OCI-LY7 (cell line): ENCODE results near the gene PKHD1. TPM values are rescaled to one million over a fixed set of nuclear protein-coding genes. Genes with fewer than 3 reads are reported as not detected.

Experiments used
- BruUV-seq: library from RNA; stranded (reverse); fragments of 400-500 nt; replicated peaks from 2 replicates; lab custom pipeline; 2021; lab: Mats Ljungman, UMichigan
- CTCF ChIA-PET: fragments of 300-600 bp; sonication (Branson Sonifier 250); formaldehyde crosslinking; loops from one replicate; lab custom pipeline; 2022; ENCODE audit warnings: antibody characterized with exemption; ENCODE audit not compliant: unreplicated experiment; lab: Charles Lee
- POLR2A ChIA-PET: fragments of 300-600 bp; sonication (Branson Sonifier 250); formaldehyde crosslinking; loops from one replicate; lab custom pipeline; 2022; ENCODE audit warnings: antibody characterized with exemption; lab: Charles Lee
- DNase-seq: peaks from one replicate; pipeline ENCODE4 v3.0.0-alpha.2; 2015; ENCODE audit warnings: low spot score
- H2AFZ ChIP-seq: fragments of 200-600 bp; sonication (generic), shearing (Covaris generic); 2 replicates; pipeline ENCODE4 v1.6.1; 2014; ENCODE audit warnings: mild to moderate bottlenecking, antibody characterized with exemption, low read length, moderate library complexity
- H3K27ac ChIP-seq: fragments of 200-600 bp; sonication (generic); 2 replicates; pipeline ENCODE4 v1.5.1; 2014; ENCODE audit warnings: mixed run types, low read depth, mild to moderate bottlenecking, moderate library complexity, low read length, inconsistent platforms; ENCODE audit not compliant: poor library complexity, severe bottlenecking
- H3K36me3 ChIP-seq: fragments of 200-600 bp; sonication (generic); 2 replicates; pipeline ENCODE4 v1.6.1; 2014; ENCODE audit warnings: mild to moderate bottlenecking, antibody characterized with exemption, low read length, moderate library complexity, mixed read lengths; ENCODE audit not compliant: insufficient read depth
- H3K4me1 ChIP-seq: fragments of 200-600 bp; sonication (generic); 2 replicates; pipeline ENCODE4 v1.5.1; 2014; ENCODE audit warnings: mild to moderate bottlenecking, low read length; ENCODE audit not compliant: insufficient read depth, poor library complexity, severe bottlenecking
- H3K4me2 ChIP-seq: fragments of 200-600 bp; sonication (generic); 2 replicates; pipeline ENCODE4 v1.6.1; 2014; ENCODE audit warnings: mild to moderate bottlenecking, low read length
- H3K4me3 ChIP-seq: fragments of 200-600 bp; sonication (generic); 2 replicates; pipeline ENCODE4 v1.5.1; 2014; ENCODE audit warnings: mild to moderate bottlenecking, low read depth, low read length; ENCODE audit not compliant: poor library complexity, severe bottlenecking
- H3K79me2 ChIP-seq: fragments of 200-600 bp; sonication (generic); 2 replicates; pipeline ENCODE4 v1.6.1; 2016; ENCODE audit warnings: low read depth, mild to moderate bottlenecking, low read length, moderate library complexity, mixed read lengths; ENCODE audit not compliant: insufficient read depth
- H3K9me2 ChIP-seq: fragments of 200-600 bp; sonication (generic); 2 replicates; pipeline ENCODE4 v1.6.1; 2016; ENCODE audit warnings: mild to moderate bottlenecking, low read length, mixed read lengths; ENCODE audit not compliant: insufficient read depth
- H3K9me3 ChIP-seq: fragments of 200-600 bp; sonication (generic); 2 replicates; pipeline ENCODE4 v1.6.1; 2014; ENCODE audit warnings: mild to moderate bottlenecking, mixed run types, low read length, mixed read lengths
- H4K20me1 ChIP-seq: fragments of 200-600 bp; sonication (generic); 2 replicates; pipeline ENCODE4 v1.6.1; 2014; ENCODE audit warnings: mild to moderate bottlenecking, antibody characterized with exemption, low read length, moderate library complexity, mixed read lengths; ENCODE audit not compliant: insufficient read depth
- CTCF ChIP-seq: fragments of 200-600 bp; sonication (generic); conservative IDR thresholded peaks from 2 replicates; pipeline ENCODE4 v1.5.1; 2014; ENCODE audit warnings: mild to moderate bottlenecking, antibody characterized with exemption, low read length, moderate library complexity, mixed read lengths
- EZH2phosphoT487 ChIP-seq: fragments of 200-600 bp; sonication (generic); IDR thresholded peaks from 2 replicates; pipeline ENCODE4 v1.6.1; 2018; ENCODE audit warnings: low read depth, borderline replicate concordance, mild to moderate bottlenecking, mixed run types, antibody characterized with exemption, low read length, moderate library complexity, mixed read lengths
- intact Hi-C: fragments of 100-400 bp; cut with micrococcal nuclease; formaldehyde crosslinking; loops from one replicate; pipeline ENCODE4 v1.10.0; 2022; ENCODE audit not compliant: unreplicated experiment
- total RNA-seq, 2 experiments: library from RNA; depleted of rRNA in 1 of 2; stranded (reverse); fragments of >200 nt in 1 of 2; shearing (Covaris generic) in 1 of 2; gene quantifications; 2 replicates each; pipeline ENCODE4 v1.2.3, GENCODE V29; 2014 to 2022

Gene PKHD1
- total RNA-seq, 2 experiments from 2014 or later = not detected

GRCh38 chr6:52020945-52021570 lies 66.4 kb downstream of the PKHD1 start:
- Histone ChIP-seq H3K36me3 (no peaks in the 10 kb centered on the region), H3K27ac (no peak overlapping the region), H3K4me2 (no peak overlapping the region), H3K9me3 (no peaks in the 10 kb centered on the region), H4K20me1 (peaks cover 5% of the 10 kb centered on the region), H3K9me2 (no peaks in the 10 kb centered on the region), H3K79me2 (no peaks in the 10 kb centered on the region), H3K4me1 (no peaks in the 10 kb centered on the region), H3K4me3 (no peak overlapping the region), H2AFZ (no peak overlapping the region)
- peak; percentile 53 for DNase-seq
- TF ChIP-seq EZH2phosphoT487 = no peak
- TF ChIP-seq CTCF = peak; percentile 97
- ChIA-PET POLR2A (interaction anchor here (0.6 to 1.0 kb wide), 3 partner anchors 100 to 882 kb away, joined by 3 to 4 read pairs (median 3); no protein-coding TSS in a partner anchor), CTCF (no interaction called here)
- intact Hi-C loops = loop anchor here (1.0 to 5.0 kb wide), 2 partner anchors 166 to 1204 kb away; partner anchors contain the start of gene TFAP2B
- no TSS peak for BruUV-seq

GRCh38 chr6:52019881-52020280 lies 67.5 kb downstream of the PKHD1 start:
- Histone ChIP-seq H3K4me1 (no peaks in the 10 kb centered on the region), H3K4me2 (no peak overlapping the region), H4K20me1 (peaks cover 5% of the 10 kb centered on the region), H3K36me3 (no peaks in the 10 kb centered on the region), H2AFZ (no peak overlapping the region), H3K27ac (no peak overlapping the region), H3K4me3 (no peak overlapping the region), H3K79me2 (no peaks in the 10 kb centered on the region), H3K9me3 (no peaks in the 10 kb centered on the region), H3K9me2 (no peaks in the 10 kb centered on the region)
- CTCF ChIA-PET = no interaction called here
- POLR2A ChIA-PET = interaction anchor here (1.0 kb wide), 1 partner anchor 168 kb away, joined by 3 read pairs; no protein-coding TSS in a partner anchor
- TF ChIP-seq CTCF = no peak
- no peak for TF ChIP-seq EZH2phosphoT487
- intact Hi-C loops = loop anchor here (5.0 kb wide), 1 partner anchor 1203 kb away; the partner anchor contains the start of gene TFAP2B
- BruUV-seq = no TSS peak
- DNase-seq = no peak

- DNase-seq = no peak
- H3K4me3 ChIP-seq = no peak overlapping the region
- no peak overlapping the region for H3K27ac ChIP-seq
- H3K4me1 ChIP-seq = no peaks in the 10 kb centered on the region
- H3K36me3 ChIP-seq = no peaks in the 10 kb centered on the region
- H3K9me2 ChIP-seq = no peaks in the 10 kb centered on the region
- TF ChIP-seq CTCF = no peak
- no peak for TF ChIP-seq EZH2phosphoT487
- H2AFZ ChIP-seq = no peak overlapping the region
- no peaks in the 10 kb centered on the region for H3K79me2 ChIP-seq
- H3K4me2 ChIP-seq = no peak overlapping the region
- POLR2A ChIA-PET = no interaction called here
- intact Hi-C loops = no loop called here
- H4K20me1 ChIP-seq = peaks cover 5% of the 10 kb centered on the region
- CTCF ChIA-PET = no interaction called here
- no peaks in the 10 kb centered on the region for H3K9me3 ChIP-seq
- no TSS peak for BruUV-seq
Observed at GRCh38 chr6:52019092-52019491, 68.3 kb downstream of the PKHD1 start.
